Measurements from ENCODE around the gene GNAI2. TPM values are rescaled to one million over a fixed set of nuclear protein-coding genes. Genes with fewer than 3 reads are reported as not detected.
A peak's percentile ranks its signal among the peaks of the same experiment; 100 is the strongest.

Gene GNAI2
- total RNA-seq, 1 donor from 2014 or later = 372 TPM

DNA sequence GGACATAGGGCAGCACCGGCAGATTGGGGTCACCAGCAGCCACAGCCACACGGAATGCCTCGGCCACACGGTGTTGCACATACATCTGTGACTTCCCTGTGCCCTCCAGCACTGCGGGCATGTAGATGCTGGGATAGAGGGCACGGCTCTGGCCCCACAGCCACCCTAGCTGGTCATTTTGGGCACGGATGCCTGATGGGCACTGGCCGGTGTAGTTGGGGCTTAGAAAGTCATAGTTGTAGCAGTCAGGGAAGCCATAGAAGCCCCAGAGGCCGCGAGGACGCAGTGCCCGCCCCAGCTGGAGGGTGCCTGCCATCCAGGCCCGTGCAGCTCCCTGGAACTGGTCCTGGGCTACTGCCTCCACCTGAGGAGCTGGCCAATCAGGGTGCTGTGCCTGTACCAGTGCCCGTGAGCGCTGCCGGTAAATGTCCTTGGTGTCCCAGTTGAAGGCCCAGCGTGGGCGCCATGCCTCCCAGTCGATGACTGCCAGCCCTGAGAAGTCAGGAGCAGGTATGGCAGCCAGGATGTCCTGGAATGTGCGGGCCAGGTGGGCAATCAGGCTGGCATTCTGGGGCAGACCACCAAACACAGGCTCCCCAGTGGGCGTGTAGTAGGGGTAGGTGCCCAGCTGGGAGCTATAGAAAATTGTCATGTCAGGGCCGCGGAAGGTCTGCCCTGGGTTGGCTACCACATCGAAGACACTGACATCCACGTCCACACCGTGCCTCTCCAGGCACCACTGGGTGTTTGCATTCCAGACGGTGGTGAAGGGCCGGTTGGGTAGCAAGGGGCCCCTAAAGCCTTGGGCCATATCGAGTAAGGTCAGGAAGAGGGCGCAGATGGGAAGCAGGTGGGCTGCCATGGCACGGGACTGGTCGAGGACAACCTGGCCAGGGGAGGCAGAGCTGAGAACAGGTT, 66.3 kb downstream of the GNAI2 start:
- H3K9me3 ChIP-seq = no peaks in the 10 kb centered on the region
- H3K4me3 ChIP-seq = peak overlapping the region; percentile 75
- H3K27ac ChIP-seq = peak overlapping the region; percentile 84
- H3K27me3 ChIP-seq (ENCODE audit: low read depth) = no peaks in the 10 kb centered on the region
- ATAC-seq = no peak
- peaks cover 55% of the 10 kb centered on the region for H3K4me1 ChIP-seq
- intact Hi-C loops (cut with DNase I) = no loop called here
- TF ChIP-seq, protein P1, sequence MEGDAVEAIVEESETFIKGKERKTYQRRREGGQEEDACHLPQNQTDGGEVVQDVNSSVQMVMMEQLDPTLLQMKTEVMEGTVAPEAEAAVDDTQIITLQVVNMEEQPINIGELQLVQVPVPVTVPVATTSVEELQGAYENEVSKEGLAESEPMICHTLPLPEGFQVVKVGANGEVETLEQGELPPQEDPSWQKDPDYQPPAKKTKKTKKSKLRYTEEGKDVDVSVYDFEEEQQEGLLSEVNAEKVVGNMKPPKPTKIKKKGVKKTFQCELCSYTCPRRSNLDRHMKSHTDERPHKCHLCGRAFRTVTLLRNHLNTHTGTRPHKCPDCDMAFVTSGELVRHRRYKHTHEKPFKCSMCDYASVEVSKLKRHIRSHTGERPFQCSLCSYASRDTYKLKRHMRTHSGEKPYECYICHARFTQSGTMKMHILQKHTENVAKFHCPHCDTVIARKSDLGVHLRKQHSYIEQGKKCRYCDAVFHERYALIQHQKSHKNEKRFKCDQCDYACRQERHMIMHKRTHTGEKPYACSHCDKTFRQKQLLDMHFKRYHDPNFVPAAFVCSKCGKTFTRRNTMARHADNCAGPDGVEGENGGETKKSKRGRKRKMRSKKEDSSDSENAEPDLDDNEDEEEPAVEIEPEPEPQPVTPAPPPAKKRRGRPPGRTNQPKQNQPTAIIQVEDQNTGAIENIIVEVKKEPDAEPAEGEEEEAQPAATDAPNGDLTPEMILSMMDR (IDR thresholded peaks at IDR 0.05) = no peak
- DNase-seq = no peak
- H3K36me3 ChIP-seq = no peaks in the 10 kb centered on the region

DNA sequence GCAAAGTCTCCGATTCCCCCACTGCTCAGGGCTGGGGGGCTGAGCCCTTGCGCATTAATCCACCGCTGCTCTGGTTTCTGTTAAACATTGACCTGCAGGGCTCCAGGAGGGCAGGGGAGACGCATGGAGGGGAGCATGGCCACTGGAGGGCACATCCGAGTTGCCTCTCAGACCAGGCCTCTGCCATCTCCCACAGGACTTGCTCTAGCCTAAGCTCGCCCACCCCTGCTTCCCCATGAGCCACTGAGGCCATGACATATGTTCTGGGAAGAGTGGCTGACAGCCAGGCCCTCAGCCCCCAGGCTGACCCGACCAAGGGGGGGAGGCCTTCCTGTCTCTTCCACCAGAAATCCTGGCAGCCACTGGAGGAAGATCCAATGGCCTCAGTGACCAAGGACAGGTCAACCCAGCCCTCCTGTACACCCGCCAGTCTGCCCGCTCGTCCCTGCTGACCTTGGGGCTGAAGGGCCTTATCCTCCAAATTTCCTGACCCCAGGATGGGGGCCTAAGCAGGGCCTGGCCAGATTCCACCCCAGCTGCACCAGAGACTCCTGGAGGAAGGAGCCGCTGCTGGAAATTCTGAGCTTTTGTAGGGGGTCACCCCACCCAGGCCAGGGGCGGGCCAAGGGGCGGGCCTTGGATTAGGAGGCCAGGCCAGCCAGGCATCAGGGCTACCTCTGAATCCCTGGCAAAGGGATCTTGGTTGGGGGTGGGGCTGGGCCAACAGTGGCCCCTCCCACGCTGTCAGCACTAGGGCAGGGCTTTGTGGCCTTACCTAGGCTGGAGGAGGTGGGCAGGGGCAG, 67.2 kb downstream of the GNAI2 start, which contains the start of gene HYAL1:
HYAL1 (minus strand) TSS at position 562 of the 803 bp plus-strand sequence. CDS start 618 bp downstream, outside the sequence.
- Histone ChIP-seq H3K27me3 (ENCODE audit: low read depth) (no peaks in the 10 kb centered on the region), H3K4me3 (peak within 1 kb of the TSS; percentile 75), H3K27ac (peak within 1 kb of the TSS; percentile 84), H3K4me1 (peaks cover 47% of the 10 kb centered on the region), H3K36me3 (no peaks in the 10 kb centered on the region), H3K9me3 (no peaks in the 10 kb centered on the region)
- peak; percentile 89 for DNase-seq
- peak; percentile 64 to 73 for ATAC-seq
- TF ChIP-seq, protein P1 (IDR thresholded peaks at IDR 0.05) = peak; percentile 39
- intact Hi-C loops (cut with DNase I) = no loop called here

DNA sequence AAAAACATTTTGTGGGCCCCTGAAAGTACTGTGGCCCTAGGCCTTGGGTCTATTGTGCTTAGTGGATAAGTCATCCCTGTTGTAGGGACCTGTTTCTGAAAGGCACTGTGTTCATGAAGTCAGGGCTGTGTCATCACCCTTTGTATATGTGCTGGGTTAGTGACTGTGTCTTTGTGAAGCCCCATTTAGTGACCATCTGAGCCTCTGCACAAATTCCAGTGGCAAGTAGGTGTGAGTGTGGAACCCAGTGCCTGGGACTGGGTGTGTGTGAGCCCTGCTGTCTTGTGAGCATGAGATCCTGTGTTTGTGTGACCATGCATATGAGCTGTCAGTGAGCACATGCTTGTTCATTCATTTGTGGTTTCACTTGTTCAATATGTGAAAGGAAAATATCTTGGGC, 68.6 kb downstream of the GNAI2 start:
- Histone ChIP-seq H3K36me3 (no peaks in the 10 kb centered on the region), H3K4me1 (peaks cover 40% of the 10 kb centered on the region), H3K9me3 (no peaks in the 10 kb centered on the region), H3K4me3 (no peak overlapping the region), H3K27me3 (ENCODE audit: low read depth) (no peaks in the 10 kb centered on the region), H3K27ac (no peak overlapping the region)
- ATAC-seq = no peak
- TF ChIP-seq, protein P1 (IDR thresholded peaks at IDR 0.05) = no peak
- intact Hi-C loops (cut with DNase I) = no loop called here
- DNase-seq = no peak

Small RNA genes within 50 kb of the gene (microRNA-seq; reads per million reads assigned to microRNA genes)
- not detected for gene MIR5787 (ENCODE audit: borderline number of aligned reads)

Other genes starting within 250 kb of the GNAI2 start
- gene RBM5, start 147.3 kb upstream of the GNAI2 start, total RNA-seq = 153 TPM
- gene SEMA3F, start 80.9 kb upstream of the GNAI2 start, total RNA-seq = 44.7 TPM
- gene GNAT1, start 44.6 kb upstream of the GNAI2 start, total RNA-seq = not detected
- not detected for gene SLC38A3, start 30.9 kb upstream of the GNAI2 start, total RNA-seq
- 77.6 TPM for gene SEMA3B, start 32.9 kb downstream of the GNAI2 start, total RNA-seq
- gene LSMEM2, start 42.9 kb downstream of the GNAI2 start, total RNA-seq = not detected
- gene IFRD2, start 56.2 kb downstream of the GNAI2 start, total RNA-seq = 66.9 TPM
- gene HYAL3, start 63.2 kb downstream of the GNAI2 start, total RNA-seq = 4.0 TPM
- gene NAA80, start 63.2 kb downstream of the GNAI2 start, total RNA-seq = 9.3 TPM
- 58.2 TPM for gene HYAL1, start 67.4 kb downstream of the GNAI2 start, total RNA-seq
- 155 TPM for gene HYAL2, start 86.5 kb downstream of the GNAI2 start, total RNA-seq
- 29.4 TPM for gene TUSC2, start 92.0 kb downstream of the GNAI2 start, total RNA-seq
- 39.5 TPM for gene RASSF1, start 104.6 kb downstream of the GNAI2 start, total RNA-seq
- gene ZMYND10, start 109.5 kb downstream of the GNAI2 start, total RNA-seq = 32.8 TPM
- 17.7 TPM for gene NPRL2, start 114.6 kb downstream of the GNAI2 start, total RNA-seq
- gene CYB561D2, start 114.7 kb downstream of the GNAI2 start, total RNA-seq = 21.7 TPM
- 37.5 TPM for gene TMEM115, start 123.3 kb downstream of the GNAI2 start, total RNA-seq

Measured in lower lobe of right lung (tissue), 2 donors.